K562 (cell line): ENCODE results near the gene B3GALT4. TPM values are rescaled to one million over a fixed set of nuclear protein-coding genes. Genes with fewer than 3 reads are reported as not detected.

Experiments
- ATAC-seq: fragments of 200-7000 bp; cut with Tn5 transposase; 3 replicates; pipeline ENCODE4 v1.9.1; 2020; ENCODE audit warnings: moderate library complexity
- BruUV-seq: library from RNA; stranded (reverse); fragments of 400-500 nt; replicated peaks from 2 replicates; lab custom pipeline; 2021; lab: Mats Ljungman, UMichigan
- CTCF ChIA-PET: fragments of 300-600 bp; formaldehyde crosslinking; extraction: SDS; loops from one replicate; lab custom pipeline; 2021; ENCODE audit warnings: low intra/inter-chr PET ratio; lab: Yijun Ruan, JAX
- POLR2A ChIA-PET: fragments of 300-600, 350-650 bp; sonication (Branson Sonifier 250); formaldehyde crosslinking; extraction: SDS; loops from one replicate; lab custom pipeline; 2021; ENCODE audit warnings: antibody characterized with exemption, inconsistent platforms; lab: Yijun Ruan, JAX
- DNase-seq, 4 experiments: peaks; one replicate each; pipeline versions ENCODE4 v3.0.0 to v3.0.0-alpha.2; 2011 to 2018; ENCODE audit warnings: low spot score in 3 of 4, mixed read lengths in 3 of 4; ENCODE audit errors: extremely low read depth in 1 of 4
- FAIRE-seq: peaks from 2 replicates; lab custom pipeline; 2011; peaks lifted over from hg19 to GRCh38; lab: Jason Lieb, UNC
- H2AFZ ChIP-seq: 2 replicates; pipeline ENCODE4 v1.6.0; 2011; ENCODE audit warnings: low read depth, low read length, control low read depth, inconsistent platforms
- H3K27ac ChIP-seq: fragments of 200-600 bp; 3 replicates; pipeline ENCODE4 v1.8.0; 2011; ENCODE audit warnings: low read depth, mild to moderate bottlenecking, control low read depth, inconsistent platforms, low read length, moderate library complexity, mixed read lengths; ENCODE audit errors: extremely low read depth
- H3K27me3 ChIP-seq, 2 experiments: fragments of 300-600 bp in 1 of 2; 2 replicates in 1 of 2; 3 replicates in 1 of 2; pipeline versions ENCODE4 v1.6.0 to v1.8.0; 2011; ENCODE audit warnings: inconsistent platforms in 2 of 2, low read length in 2 of 2, mild to moderate bottlenecking in 1 of 2, mixed read lengths in 1 of 2, moderate library complexity in 1 of 2; ENCODE audit not compliant: control insufficient read depth in 2 of 2, insufficient read depth in 2 of 2
- H3K36me3 ChIP-seq: fragments of 300-600 bp; 3 replicates; pipeline ENCODE4 v1.8.0; 2011; ENCODE audit warnings: mild to moderate bottlenecking, low read length, inconsistent platforms; ENCODE audit not compliant: control insufficient read depth, insufficient read depth
- H3K4me1 ChIP-seq, 2 experiments: fragments of 200-600 bp in 1 of 2; replicated peaks in 1 of 2; 2 replicates in 1 of 2; 3 replicates in 1 of 2; pipeline versions ENCODE4 v1.5.1 to v1.8.0; 2011; ENCODE audit warnings: inconsistent platforms in 2 of 2, low read length in 2 of 2, mild to moderate bottlenecking in 1 of 2, mixed read lengths in 1 of 2, moderate library complexity in 1 of 2; ENCODE audit not compliant: control insufficient read depth in 2 of 2, insufficient read depth in 2 of 2
- H3K4me2 ChIP-seq: 2 replicates; pipeline ENCODE4 v1.6.1; 2011; ENCODE audit warnings: low read length, control low read depth, inconsistent platforms, mixed read lengths; ENCODE audit not compliant: insufficient read depth
- H3K4me3 ChIP-seq: fragments of 200-600 bp; sonication (generic), shearing (Covaris generic); 2 replicates; pipeline ENCODE4 v1.5.1; 2016; ENCODE audit warnings: control low read depth, inconsistent platforms
- H3K79me2 ChIP-seq: fragments of 200-600 bp; 3 replicates; pipeline ENCODE4 v1.8.0; 2011; ENCODE audit warnings: low read length, inconsistent platforms; ENCODE audit not compliant: control insufficient read depth, insufficient read depth
- H3K9ac ChIP-seq, 2 experiments: 2 replicates each; pipeline versions ENCODE4 v1.6.0 to v1.6.1; 2011; ENCODE audit warnings: low read depth in 2 of 2, low read length in 2 of 2, control low read depth in 1 of 2, inconsistent platforms in 1 of 2, mild to moderate bottlenecking in 1 of 2, mixed read lengths in 1 of 2; ENCODE audit not compliant: insufficient read depth in 1 of 2
- H3K9me1 ChIP-seq: one replicate; pipeline ENCODE4 v1.6.0; 2011; ENCODE audit warnings: inconsistent platforms, mild to moderate bottlenecking, low read length, moderate library complexity; ENCODE audit not compliant: control insufficient read depth, insufficient read depth
- H3K9me3 ChIP-seq: replicated peaks from 2 replicates; pipeline ENCODE4 v1.5.1; 2011; ENCODE audit warnings: low read depth, low read length, inconsistent platforms; ENCODE audit not compliant: control insufficient read depth, insufficient read depth
- H4K20me1 ChIP-seq: replicated peaks from 2 replicates; pipeline ENCODE4 v1.6.1; 2011; ENCODE audit warnings: low read length, inconsistent platforms, mixed read lengths; ENCODE audit not compliant: control insufficient read depth, insufficient read depth
- MEF2D ChIP-seq: conservative IDR thresholded peaks from 2 replicates; pipeline ENCODE4 v1.6.1; 2016; ENCODE audit warnings: low read depth, missing genetic modification characterization, missing compliant biosample characterization
- NFE2L1 ChIP-seq: fragments of 450-650 bp; IDR thresholded peaks from 2 replicates; pipeline ENCODE4 v1.6.1; 2016; ENCODE audit warnings: missing genetic modification characterization, low read depth, mild to moderate bottlenecking, missing compliant biosample characterization, moderate library complexity, borderline replicate concordance
- NFIC ChIP-seq: fragments of 450-650 bp; IDR thresholded peaks from 2 replicates; pipeline ENCODE4 v1.6.1; 2017; ENCODE audit warnings: mild to moderate bottlenecking, inconsistent platforms
- ZBTB49 ChIP-seq: sonication (generic); formaldehyde crosslinking; IDR thresholded peaks from 2 replicates; pipeline ENCODE4 v1.8.0; 2022; ENCODE audit warnings: missing genetic modification reagents, mild to moderate bottlenecking, borderline replicate concordance
- ZNF512 ChIP-seq: IDR thresholded peaks from 2 replicates; pipeline ENCODE4 v1.6.1; 2016; ENCODE audit warnings: missing genetic modification characterization, missing compliant biosample characterization
- in situ Hi-C: fragments of 300-500 bp; cut with MboI; formaldehyde crosslinking; loops from 4 replicates; pipeline ENCODE4 v1.15.0; 2018; ENCODE audit warnings: inconsistent platforms, mixed read lengths
- intact Hi-C: fragments of 100-400 bp; cut with micrococcal nuclease; formaldehyde crosslinking; loops from 2 replicates; pipeline ENCODE4 v1.14.2; 2022
- polyA plus RNA-seq, 8 experiments: library from polyadenylated mRNA; depleted of rRNA in 4 of 8; stranded (reverse) in 5 of 8; unstranded in 3 of 8; fragments of >200 nt; fragmentation: Nextera tagmentation in 2 of 8; fragmentation: Illumina TruSeq in 1 of 8; extraction: Ambion mirVana in 2 of 8; extraction: Trizol in 1 of 8; gene quantifications; 2 replicates each; pipeline versions ENCODE4 v1.2.1 to v1.2.3, GENCODE V29; 2011 to 2014; ENCODE audit warnings: inconsistent platforms in 1 of 8, missing spikeins in 1 of 8
- total RNA-seq, 7 experiments: library from RNA; depleted of rRNA in 6 of 7; stranded (reverse); fragments of >200 nt in 6 of 7; fragmentation: Illumina TruSeq in 2 of 7; extraction: Trizol in 2 of 7; gene quantifications; 2 replicates each; pipeline versions ENCODE4 v1.2.1 to v1.2.3, GENCODE V29; 2011 to 2021; ENCODE audit warnings: low replicate concordance in 1 of 7

B3GALT4 gene
- total and polyA plus RNA-seq, 9 of the 15 experiments (the other 6 are each of a cell fraction or from before 2014, with no cell fraction given), result 0.11 to 1.3 (median 0.53) TPM; not detected in 1

- Histone ChIP-seq H3K9me1 (no peaks in the 10 kb centered on the region), H3K4me2 (no peak overlapping the region), H3K27ac (no peak overlapping the region), H4K20me1 (0 out of 2 replicates have a peak, but pooled peaks cover 3% of the 10 kb centered on the region), H3K9ac (no peak overlapping the region), H2AFZ (no peak overlapping the region), H3K27me3 (peaks cover 58 to 75% of the 10 kb centered on the region in 2 experiments), H3K79me2 (no peaks in the 10 kb centered on the region), H3K9me3 (no peaks in the 10 kb centered on the region), H3K4me3 (no peak overlapping the region), H3K4me1 (no peaks in the 10 kb centered on the region), H3K36me3 (no peaks in the 10 kb centered on the region)
- DNase-seq (no peak), FAIRE-seq (no peak), ATAC-seq (no peak)
- intact Hi-C loops (no loop called here), in situ Hi-C loops (no loop called here)
- peak; percentile 66 for TF ChIP-seq NFIC
- TF ChIP-seq NFE2L1 (tag), result no peak
- peak; percentile 43; the same call in 1 of the 2 replicates for TF ChIP-seq ZNF512
- TF ChIP-seq MEF2D (tag), result no peak
- TF ChIP-seq ZBTB49 (CRISPR knock-in tag), result no peak
- ChIA-PET CTCF (no interaction called here), POLR2A (interaction anchor here (1.0 to 7.1 kb wide), 4 partner anchors 12 to 41 kb away, joined by 3 to 57 read pairs (median 4); partner anchors contain the start of genes B3GALT4 and RING1)
- BruUV-seq, result no TSS peak
Observed at GRCh38 chr6:33236328-33236727, 40.6 kb upstream of the B3GALT4 start.
